Heart left ventricle (tissue), 16 donors: ENCODE measurements around the gene C4BPA. TPM values are rescaled to one million over a fixed set of nuclear protein-coding genes. Genes with fewer than 3 reads are reported as not detected.
A peak's percentile ranks its signal among the peaks of the same experiment; 100 is the strongest.

Source experiments
- ATAC-seq, 4 donors: fragments of 200-7000 bp; cut with Tn5 transposase; one replicate each; pipeline ENCODE4 v1.9.1; 2020 to 2022; ENCODE audit warnings: moderate library complexity in 4 of 4, mild to moderate bottlenecking in 3 of 4, moderate number of reproducible peaks in 1 of 4
- DNase-seq, 5 donors: peaks; one replicate each; pipeline ENCODE4 v3.0.0-alpha.2; 2020
- H3K27ac ChIP-seq, 12 donors: fragments of 200-600 bp; sonication (generic) in 4 of 12; one replicate each; pipeline versions ENCODE4 v1.5.0 to v1.8.0; 2016 to 2022; ENCODE audit warnings: mild to moderate bottlenecking in 2 of 12
- H3K27me3 ChIP-seq, 9 donors: fragments of 200-600 bp; sonication (generic) in 2 of 9; one replicate each; pipeline versions ENCODE4 v1.5.1 to v1.8.0; 2016 to 2022; ENCODE audit warnings: mild to moderate bottlenecking in 3 of 9
- H3K36me3 ChIP-seq, 9 donors: fragments of 200-600 bp; sonication (generic) in 2 of 9; one replicate each; pipeline versions ENCODE4 v1.5.0 to v1.8.0; 2018 to 2022; ENCODE audit warnings: mild to moderate bottlenecking in 2 of 9
- H3K4me1 ChIP-seq, 12 donors: fragments of 200-600 bp; sonication (generic) in 4 of 12; one replicate each; pipeline versions ENCODE4 v1.5.0 to v1.8.0; 2016 to 2022; ENCODE audit warnings: mild to moderate bottlenecking in 3 of 12
- H3K4me3 ChIP-seq, 12 donors: fragments of 200-600 bp; sonication (generic) in 4 of 12; one replicate each; pipeline versions ENCODE4 v1.5.0 to v1.8.0; 2017 to 2022; ENCODE audit warnings: mild to moderate bottlenecking in 9 of 12, moderate library complexity in 4 of 12
- H3K9me3 ChIP-seq, 12 donors: fragments of 200-600 bp; sonication (generic) in 4 of 12; one replicate each; pipeline versions ENCODE4 v1.5.0 to v1.8.0; 2016 to 2022; ENCODE audit warnings: mild to moderate bottlenecking in 1 of 12
- CTCF ChIP-seq, 12 donors: fragments of 200-600 bp; sonication (generic) in 4 of 12; IDR thresholded peaks; one replicate each; pipeline versions ENCODE4 v1.5.0 to v1.8.0; 2018 to 2022; ENCODE audit warnings: antibody characterized with exemption in 12 of 12, mild to moderate bottlenecking in 5 of 12
- POLR2A ChIP-seq, 2 donors: fragments of 450-650 bp; IDR thresholded peaks; one replicate each; pipeline ENCODE4 v1.6.1; 2017; ENCODE audit warnings: antibody characterized with exemption in 2 of 2, mild to moderate bottlenecking in 2 of 2, moderate library complexity in 2 of 2
- WGBS, 4 donors: extraction: QIAGEN DNeasy Blood & Tissue Kit in 2 of 4; methylation state at CpG; one replicate each; pipeline versions ENCODE4 v1.1.5 to v1.1.7; 2013 to 2018; 5-methylcytosine and 5-hydroxymethylcytosine counted together
- intact Hi-C, 10 donors: fragments of 100-400 bp; cut with DNase I; formaldehyde crosslinking; loops; one replicate each; pipeline versions ENCODE4 v1.11.1 to v1.14.2; 2022
- polyA plus RNA-seq, 2 donors: library from polyadenylated mRNA; stranded (reverse); fragments of 200-250 nt; gene quantifications; one replicate each; pipeline ENCODE4 v1.2.3, GENCODE V29; 2013
- total RNA-seq, 9 donors: library from RNA; depleted of rRNA in 2 of 9; stranded (reverse); fragments of >200 nt in 2 of 9; fragmentation: NEBNext Ultra II Directional in 3 of 9; extraction: Animal tissue kit (Norgen Biotek cat#: 25700) in 3 of 9; gene quantifications; one replicate each; pipeline versions ENCODE4 v1.1.0 to v1.2.4, GENCODE V29; 2016 to 2023
- donor health status: ischemic (EF 13 %, LVEDD 7.1; RV severe dilation, severe dysfunction).
- donor health status: healthy with polysubstance abuse.
- donor health status: DM: no; HTN: yes; CAD: no.
- donor health status: DM: no; HTN: no; CAD: no.
- donor health status: ischemic (EF 25% LVEDD 6.9; RV normal size, moderate dysfunction).
- donor health status: ischemic (EF 25% LVEDD 5.7; RV mildly dilated, moderate dysfunction).
- donor health status: healthy.
- donor health status: DM: yes; HTN: yes; CAD: no.
- donor health status: ischemic (EF 35%, LVEDD 5.7; RV mildly dilated, moderate dysfunction).
- donor health status: nonischemic (EF 11% LVEDD 7.7; RV severe dilation, severe dysfunction).
- donor health status: DM: yes; HTN: yes; CAD: no.
- donor health status: PGD.
- donor health status: ischemic (EF 29% LVEDD 5.4; RV normal size, mild dysfunction).
- donor health status: nonischemic (EF 23%, LVEDD 6.1; RV moderate dilation, normal function).

The C4BPA gene
- total and polyA plus RNA-seq, 11 donors: 0.03 TPM; not detected in 10

DNA sequence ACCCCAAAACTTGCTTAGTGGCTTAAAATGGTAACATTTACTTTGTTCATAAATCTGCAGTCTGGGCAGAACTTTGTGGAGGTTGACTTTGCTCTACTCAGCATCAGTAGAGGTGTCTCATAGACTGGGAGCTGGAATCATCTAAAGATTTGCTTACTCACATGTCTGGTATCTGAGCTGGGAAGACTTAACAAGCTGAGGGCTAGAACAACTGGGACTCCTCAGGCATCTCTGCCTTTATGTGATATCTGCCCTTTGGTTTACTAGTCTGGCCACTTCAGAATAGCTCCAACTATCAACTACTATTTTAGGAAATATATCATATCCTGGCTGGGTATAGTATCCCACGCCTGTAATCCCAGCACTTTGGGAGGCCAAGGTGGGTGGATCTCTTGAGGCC is 82.5 kb downstream of the C4BPA start:
- WGBS, 4 donors: 58 to 64% (median 61%) methylated on average over 1 of the region's 1 CpG
- H3K9me3 ChIP-seq: no peaks in the 10 kb centered on the region
- no peak for ATAC-seq
- no peaks in the 10 kb centered on the region for H3K36me3 ChIP-seq
- intact Hi-C loops: loop anchor here in 3 of 10 donors (10.0 kb wide), 1 partner anchor 218 kb away; no protein-coding TSS in a partner anchor
- H3K4me1 ChIP-seq: peaks cover 0 to 14% (median 0%) of the 10 kb centered on the region in 12 donors
- no peak for TF ChIP-seq POLR2A (IDR thresholded peaks at IDR 0.05)
- no peak for TF ChIP-seq CTCF (IDR thresholded peaks at IDR 0.05)
- H3K27me3 ChIP-seq: no peaks in the 10 kb centered on the region
- H3K27ac ChIP-seq: no peak overlapping the region
- no peak for DNase-seq
- no peak overlapping the region for H3K4me3 ChIP-seq

- no peaks in the 10 kb centered on the region for H3K36me3 ChIP-seq
- WGBS, 4 donors: 48 to 60% (median 52%) methylated on average over 1 of the region's 1 CpG
- no peaks in the 10 kb centered on the region for H3K27me3 ChIP-seq
- no peak overlapping the region for H3K4me3 ChIP-seq
- H3K27ac ChIP-seq: peak overlapping the region in 1 of 12 donors; percentile 63
- no peak for TF ChIP-seq CTCF (IDR thresholded peaks at IDR 0.05)
- TF ChIP-seq POLR2A (IDR thresholded peaks at IDR 0.05): no peak
- H3K4me1 ChIP-seq: peaks cover 0 to 18% (median 0%) of the 10 kb centered on the region in 12 donors
- no peak for DNase-seq
- peak in 2 of 4 donors; percentile 18 to 28 for ATAC-seq
- no peaks in the 10 kb centered on the region for H3K9me3 ChIP-seq
- intact Hi-C loops: loop anchor here in 3 of 10 donors (10.0 kb wide), 1 partner anchor 216 kb away; no protein-coding TSS in a partner anchor
Observed at GRCh38 chr1:207188901-207189300, 84.9 kb downstream of the C4BPA start.

DNA sequence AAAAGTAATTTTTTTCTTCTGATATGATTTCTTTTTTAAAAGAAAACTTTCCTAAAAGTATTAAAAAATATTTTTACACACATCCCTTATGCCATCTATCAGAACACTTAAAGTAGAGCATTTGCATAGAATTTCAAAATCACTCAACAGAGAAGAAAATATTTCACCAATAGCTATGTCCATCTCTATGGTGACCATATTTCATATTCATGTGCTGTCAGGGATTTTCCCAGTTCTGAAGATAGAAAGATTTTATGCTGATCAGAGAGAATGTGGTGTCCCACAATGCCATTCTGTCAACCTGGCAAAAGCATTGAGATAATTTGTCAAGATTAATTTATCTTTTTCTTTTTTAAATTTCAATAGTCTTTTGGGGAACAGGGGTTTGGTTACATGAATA is 87.0 kb downstream of the C4BPA start:
- H3K4me1 ChIP-seq: peaks cover 0 to 18% (median 0%) of the 10 kb centered on the region in 12 donors
- no peak for ATAC-seq
- no peaks in the 10 kb centered on the region for H3K27me3 ChIP-seq
- H3K27ac ChIP-seq: no peak overlapping the region
- H3K4me3 ChIP-seq: no peak overlapping the region
- DNase-seq: no peak
- H3K36me3 ChIP-seq: no peaks in the 10 kb centered on the region
- H3K9me3 ChIP-seq: no peaks in the 10 kb centered on the region
- intact Hi-C loops: no loop called here
- TF ChIP-seq CTCF (IDR thresholded peaks at IDR 0.05) (no peak), POLR2A (IDR thresholded peaks at IDR 0.05) (no peak)

- Histone ChIP-seq H3K4me3 (no peak overlapping the region), H3K4me1 (peaks cover 0 to 18% (median 0%) of the 10 kb centered on the region in 12 donors), H3K27ac (peak overlapping the region in 1 of 12 donors; percentile 18), H3K36me3 (no peaks in the 10 kb centered on the region), H3K27me3 (no peaks in the 10 kb centered on the region), H3K9me3 (no peaks in the 10 kb centered on the region)
- 88 to 91% (median 89%) methylated on average over 3 of the region's 3 CpGs for WGBS, 4 donors
- no peak for ATAC-seq
- no peak for TF ChIP-seq POLR2A (IDR thresholded peaks at IDR 0.05)
- no peak for TF ChIP-seq CTCF (IDR thresholded peaks at IDR 0.05)
- DNase-seq: no peak
- intact Hi-C loops: no loop called here
Observed at GRCh38 chr1:207191776-207192175, 87.7 kb downstream of the C4BPA start.
